Keratinocyte (primary cell): Measurements from ENCODE around the gene AKR1C4.
"Not testable (repeated sequence)": the region's sequence is repeated elsewhere in the genome, so short reads cannot be mapped to it uniquely, and the experiment has no call there.

Source experiments
- CTCF ChIP-seq, 3 experiments: IDR thresholded peaks in 1 of 3; conservative IDR thresholded peaks in 1 of 3; optimal IDR thresholded peaks in 1 of 3; 2 replicates in 2 of 3; 3 replicates in 1 of 3; pipeline versions ENCODE3 to v1.5.1; 2011; ENCODE audit warnings: low read length in 3 of 3, mild to moderate bottlenecking in 3 of 3, moderate library complexity in 2 of 3, control low read depth in 1 of 3, inconsistent platforms in 1 of 3; ENCODE audit not compliant: insufficient read depth in 2 of 3; ENCODE audit errors: extremely low read depth in 1 of 3
- EZH2 ChIP-seq: IDR thresholded peaks from one replicate; pipeline ENCODE4 v1.6.1; 2012; ENCODE audit warnings: inconsistent platforms, mild to moderate bottlenecking, low read length, moderate library complexity

GRCh38 chr10:5237541-5237940, 40.9 kb downstream of the AKR1C4 start:
- TF ChIP-seq EZH2; CTCF (optimal IDR thresholded peaks at IDR 0.05 in 1 of 3, IDR thresholded peaks at IDR 0.05 in 1 of 3, conservative IDR thresholded peaks at IDR 0.05 in 1 of 3; ENCODE audit: extremely low read depth in 1 of 3, insufficient read depth in 2 of 3, low read length in 3 of 3): not testable (repeated sequence)
